ENCODE data around the gene SEPSECS. TPM values are rescaled to one million over a fixed set of nuclear protein-coding genes. Genes with fewer than 3 reads are reported as not detected.

The SEPSECS gene
- total and polyA plus RNA-seq, 2 of the 13 experiments (the other 11 are each of a cell fraction or from before 2014, with no cell fraction given): 9.4 to 14.3 TPM

- in situ Hi-C loops (cut with HindIII; ENCODE audit: extremely low pct_ligation_motif_present, low pct_unique_long_range_greater_than_20kb) (no loop called here), intact Hi-C loops (cut with micrococcal nuclease; ENCODE audit: unreplicated experiment) (no loop called here)
- Histone ChIP-seq H3K27me3 (ENCODE audit: control insufficient read depth in 1 of 2, insufficient read depth in 2 of 2, low read length in 2 of 2) (no peaks in the 10 kb centered on the region), H3K9ac (ENCODE audit: insufficient read depth, low read depth, low read length) (no peak overlapping the region), H3K36me3 (replicated peaks in 1 of 2; ENCODE audit: control insufficient read depth in 1 of 2, insufficient read depth in 2 of 2, low read length in 2 of 2) (peaks cover 4 to 16% of the 10 kb centered on the region in 2 experiments; a peak in 3 of 5 replicates), H3K4me2 (ENCODE audit: low read depth, low read length) (no peak overlapping the region), H3K4me1 (ENCODE audit: insufficient read depth, low read length) (peaks cover 23% of the 10 kb centered on the region), H3K4me3 (replicated peaks in 1 of 3; ENCODE audit: insufficient read depth in 1 of 3, low read depth in 2 of 3, low read length in 3 of 3) (no peak overlapping the region), H4K20me1 (ENCODE audit: insufficient read depth, low read length) (no peaks in the 10 kb centered on the region), H2AFZ (ENCODE audit: low read length) (no peak overlapping the region), H3K79me2 (ENCODE audit: insufficient read depth, low read length) (no peaks in the 10 kb centered on the region), H3K9me3 (ENCODE audit: low read length) (no peaks in the 10 kb centered on the region), H3K27ac (ENCODE audit: extremely low read length, insufficient read depth, low read length) (no peak overlapping the region)
- BruUV-seq (replicated peaks): no TSS peak
- no peak for ATAC-seq
- POLR2A ChIA-PET: no interaction called here
- CTCF ChIA-PET (ENCODE audit: low intra/inter-chr PET ratio, low total read pairs): no interaction called here
- no peak for TF ChIP-seq ZSCAN22 (CRISPR knock-in tag; IDR thresholded peaks at IDR 0.05)
- TF ChIP-seq SP4 (CRISPR knock-in tag; IDR thresholded peaks at IDR 0.05): no peak
- no peak for TF ChIP-seq ARNT2 (CRISPR knock-in tag; IDR thresholded peaks at IDR 0.05; ENCODE audit: low read depth)
- TF ChIP-seq SRY (CRISPR knock-in tag; IDR thresholded peaks at IDR 0.05): no peak
- no peak for TF ChIP-seq ZNF567 (CRISPR knock-in tag; IDR thresholded peaks at IDR 0.05; ENCODE audit: borderline replicate concordance)
- no peak for TF ChIP-seq KDM5A (IDR thresholded peaks at IDR 0.05; ENCODE audit: borderline replicate concordance, low read length)
- no peak for TF ChIP-seq MED13 (CRISPR knock-in tag; IDR thresholded peaks at IDR 0.05)
- DNase-seq (ENCODE audit: low spot score): no peak
- no peak for FAIRE-seq
Observed at GRCh38 chr4:25128671-25129070, 31.6 kb downstream of the SEPSECS start.

- Histone ChIP-seq H3K79me2 (ENCODE audit: insufficient read depth, low read length) (no peaks in the 10 kb centered on the region), H3K4me3 (replicated peaks in 1 of 3; ENCODE audit: insufficient read depth in 1 of 3, low read depth in 2 of 3, low read length in 3 of 3) (no peak overlapping the region), H3K4me1 (ENCODE audit: insufficient read depth, low read length) (no peaks in the 10 kb centered on the region), H3K9me3 (ENCODE audit: low read length) (no peaks in the 10 kb centered on the region), H2AFZ (ENCODE audit: low read length) (no peak overlapping the region), H4K20me1 (ENCODE audit: insufficient read depth, low read length) (no peaks in the 10 kb centered on the region), H3K27ac (ENCODE audit: extremely low read length, insufficient read depth, low read length) (no peak overlapping the region), H3K4me2 (ENCODE audit: low read depth, low read length) (no peak overlapping the region), H3K9ac (ENCODE audit: insufficient read depth, low read depth, low read length) (no peak overlapping the region), H3K27me3 (ENCODE audit: control insufficient read depth in 1 of 2, insufficient read depth in 2 of 2, low read length in 2 of 2) (no peaks in the 10 kb centered on the region), H3K36me3 (replicated peaks in 1 of 2; ENCODE audit: control insufficient read depth in 1 of 2, insufficient read depth in 2 of 2, low read length in 2 of 2) (peaks cover 4 to 19% of the 10 kb centered on the region in 2 experiments; a peak in 3 of 5 replicates)
- 98% methylated on average over 3 of the region's 3 CpGs for WGBS (ENCODE audit: low lambda C conversion rate)
- intact Hi-C loops (cut with micrococcal nuclease; ENCODE audit: unreplicated experiment) (no loop called here), in situ Hi-C loops (cut with HindIII; ENCODE audit: extremely low pct_ligation_motif_present, low pct_unique_long_range_greater_than_20kb) (no loop called here)
- BruUV-seq (replicated peaks): no TSS peak
- no peak for FAIRE-seq
- no peak for DNase-seq (ENCODE audit: low spot score)
- no peak for ATAC-seq
- POLR2A ChIA-PET: no interaction called here
- CTCF ChIA-PET (ENCODE audit: low intra/inter-chr PET ratio, low total read pairs): no interaction called here
- TF ChIP-seq KIAA2018 (CRISPR knock-in tag; IDR thresholded peaks at IDR 0.05; ENCODE audit: borderline replicate concordance): no peak
- TF ChIP-seq NR2F6 (IDR thresholded peaks at IDR 0.05): no peak
- no peak for TF ChIP-seq NR2F6 (CRISPR knock-in tag; IDR thresholded peaks at IDR 0.05)
- no peak for TF ChIP-seq ZNF782 (CRISPR knock-in tag; IDR thresholded peaks at IDR 0.05; ENCODE audit: borderline replicate concordance)
- TF ChIP-seq NCOA2 (CRISPR knock-in tag; IDR thresholded peaks at IDR 0.05): no peak
- TF ChIP-seq MED1 (CRISPR knock-in tag; IDR thresholded peaks at IDR 0.05): no peak
- no peak for TF ChIP-seq RORA (CRISPR knock-in tag; IDR thresholded peaks at IDR 0.05)
Observed at GRCh38 chr4:25123236-25123635, 37.0 kb downstream of the SEPSECS start.
